ENCODE data around the gene HBG2. TPM values are rescaled to one million over a fixed set of nuclear protein-coding genes. Genes with fewer than 3 reads are reported as not detected.
"Not testable (repeated sequence)": the region's sequence is repeated elsewhere in the genome, so short reads cannot be mapped to it uniquely, and the experiment has no call there.

The HBG2 gene
- total RNA-seq = 10 to 100 TPM in 2 of 7 donors, 1 to 10 TPM in 3, not detected in 2; 1.3 to 19.6 (median 9.1) TPM
- polyA plus RNA-seq = 1 to 10 TPM in 1 of 3 donors, under 1 TPM in 1, not detected in 1; 0.29 to 4.2 TPM
- long read RNA-seq, donor 1, transcript HBG2-203 (3 exons, 307 nt) = minor isoform, 98 of 147,476 reads
- long read RNA-seq, donor 1, transcript HBG2-201 (3 exons, 614 nt) = major isoform, 103,369 of 147,476 reads
- long read RNA-seq, donor 1, partial matches to known transcripts = 44,009 of 147,476 reads
- long read RNA-seq, donor 1, other reads (novel, unspliced or antisense) = 0 of 147,476 reads
- long read RNA-seq, donor 2, transcript HBG2-201 (3 exons, 614 nt) = major isoform, 57,055 of 103,725 reads
- long read RNA-seq, donor 2, transcript HBG2-203 (3 exons, 307 nt) = minor isoform, 93 of 103,725 reads
- long read RNA-seq, donor 2, partial matches to known transcripts = 46,577 of 103,725 reads
- long read RNA-seq, donor 2, other reads (novel, unspliced or antisense) = 0 of 103,725 reads

- H3K4me3 ChIP-seq; H3K27me3 ChIP-seq (replicated peaks in 1 of 7); H3K4me1 ChIP-seq; H3K27ac ChIP-seq; H3K36me3 ChIP-seq; intact Hi-C loops (cut with DNase I; ENCODE audit: low total_unique reads); DNase-seq: not testable (repeated sequence)
- 69 to 85% (median 79%) methylated on average over 4 of the region's 9 CpGs for WGBS, 5 donors
- H3K9me3 ChIP-seq = peaks cover 0 to 11% (median 3%) of the 10 kb centered on the region in 8 donors
Measured at GRCh38 chr11:5254646-5255413, at the start of gene HBG2. HBG2 (minus strand) TSS chr11:5254781; CDS start chr11:5254728, 53 bp downstream.

GRCh38 chr11:5304046-5304445 is 49.5 kb upstream of the HBG2 start:
- DNase-seq = no peak
- Histone ChIP-seq H3K9me3 (no peaks in the 10 kb centered on the region), H3K4me3 (no peak overlapping the region), H3K27ac (no peak overlapping the region), H3K4me1 (no peaks in the 10 kb centered on the region), H3K36me3 (no peaks in the 10 kb centered on the region), H3K27me3 (replicated peaks in 1 of 7) (no peaks in the 10 kb centered on the region)
- WGBS, 5 donors = 41 to 97% (median 90%) methylated on average over 1 of the region's 1 CpG
- intact Hi-C loops (cut with DNase I; ENCODE audit: low total_unique reads) = no loop called here
- TF ChIP-seq POLR2A (IDR thresholded peaks at IDR 0.05) = no peak
- TF ChIP-seq CTCF (IDR thresholded peaks at IDR 0.05 in 8 of 11, conservative IDR thresholded peaks at IDR 0.05 in 3 of 11) = no peak
- TF ChIP-seq POLR2AphosphoS5 (IDR thresholded peaks at IDR 0.05) = no peak

- no peak for DNase-seq
- TF ChIP-seq POLR2AphosphoS5 (IDR thresholded peaks at IDR 0.05) (no peak), POLR2A (IDR thresholded peaks at IDR 0.05) (no peak), CTCF (IDR thresholded peaks at IDR 0.05 in 8 of 11, conservative IDR thresholded peaks at IDR 0.05 in 3 of 11) (no peak)
- Histone ChIP-seq H3K9me3 (no peaks in the 10 kb centered on the region), H3K27ac (no peak overlapping the region), H3K27me3 (replicated peaks in 1 of 7) (no peaks in the 10 kb centered on the region), H3K36me3 (no peaks in the 10 kb centered on the region), H3K4me1 (no peaks in the 10 kb centered on the region), H3K4me3 (no peak overlapping the region)
- intact Hi-C loops (cut with DNase I; ENCODE audit: low total_unique reads) = no loop called here
- 64 to 82% (median 69%) methylated on average over 5 of the region's 5 CpGs for whole genome bisulfite sequencing, 5 donors
Measured at GRCh38 chr11:5303626-5304025, 49.0 kb upstream of the HBG2 start.

GRCh38 chr11:5301846-5302245 is 47.3 kb upstream of the HBG2 start, which contains the start of gene OR51B4:
OR51B4 (minus strand) TSS chr11:5301946; CDS start chr11:5301946, 0 bp downstream.
- TF ChIP-seq CTCF (IDR thresholded peaks at IDR 0.05 in 8 of 11, conservative IDR thresholded peaks at IDR 0.05 in 3 of 11) = no peak
- no peak for TF ChIP-seq POLR2AphosphoS5 (IDR thresholded peaks at IDR 0.05)
- no peak for TF ChIP-seq POLR2A (IDR thresholded peaks at IDR 0.05)
- DNase-seq = no peak
- H3K4me3 ChIP-seq = no peak within 1 kb of the TSS
- H3K27ac ChIP-seq = no peak within 1 kb of the TSS
- no peaks in the 10 kb centered on the region for H3K27me3 ChIP-seq (replicated peaks in 1 of 7)
- no peaks in the 10 kb centered on the region for H3K9me3 ChIP-seq
- H3K36me3 ChIP-seq = no peaks in the 10 kb centered on the region
- 79 to 95% (median 90%) methylated on average over 2 of the region's 2 CpGs for WGBS, 5 donors
- intact Hi-C loops (cut with DNase I; ENCODE audit: low total_unique reads) = no loop called here
- no peaks in the 10 kb centered on the region for H3K4me1 ChIP-seq

All from spleen (tissue), 13 donors.